Testis (tissue), 3 donors: ENCODE measurements around the gene OLIG2. TPM values are rescaled to one million over a fixed set of nuclear protein-coding genes. Genes with fewer than 3 reads are reported as not detected.

Experiments
- DNase-seq: peaks from one replicate; pipeline ENCODE4 v3.0.0-alpha.2; 2019
- H3K27ac ChIP-seq, 2 donors: fragments of 200-600 bp; sonication (generic); one replicate each; pipeline ENCODE4 v1.5.1; 2019
- H3K27me3 ChIP-seq: fragments of 200-600 bp; sonication (generic); one replicate; pipeline ENCODE4 v1.5.1; 2019
- H3K36me3 ChIP-seq: fragments of 200-600 bp; sonication (generic); one replicate; pipeline ENCODE4 v1.5.1; 2017; ENCODE audit warnings: low read depth; ENCODE audit errors: missing control alignments
- H3K4me1 ChIP-seq: fragments of 200-600 bp; sonication (generic); one replicate; pipeline ENCODE4 v1.5.1; 2019
- H3K4me3 ChIP-seq, 2 donors: fragments of 200-600 bp; sonication (generic); one replicate each; pipeline ENCODE4 v1.5.1; 2017 to 2019
- H3K9me3 ChIP-seq: fragments of 200-600 bp; sonication (generic); one replicate; pipeline ENCODE4 v1.5.1; 2017
- POLR2A ChIP-seq: fragments of 450-650 bp; IDR thresholded peaks from one replicate; pipeline ENCODE4 v1.6.1; 2017; ENCODE audit warnings: antibody characterized with exemption, mild to moderate bottlenecking, moderate library complexity
- WGBS, 2 donors: methylation state at CpG; one replicate each; pipeline ENCODE4 v1.1.5; 2018; 5-methylcytosine and 5-hydroxymethylcytosine counted together
- intact Hi-C: fragments of 100-400 bp; cut with DNase I; formaldehyde crosslinking; loops from one replicate; pipeline ENCODE4 v1.15.1; 2023; ENCODE audit warnings: low total_unique reads
- polyA plus RNA-seq: library from polyadenylated mRNA; stranded (reverse); fragments of 350-450 nt; fragmentation: Illumina TruSeq; extraction: RNeasy Lipid Tissue Mini Kit (QIAGEN cat#74804); gene quantifications from one replicate; pipeline ENCODE4 v1.2.3, GENCODE V29; 2014; ENCODE audit warnings: low read depth, low replicate concordance; ENCODE audit not compliant: insufficient read depth
- total RNA-seq, 2 donors: library from RNA; depleted of rRNA; stranded (reverse); fragments of >200 nt; gene quantifications; one replicate each; pipeline ENCODE4 v1.2.3, GENCODE V29; 2016
- TF ChIP-seq, protein P1 (sequence below), 3 experiments: fragments of 450-650 bp in 2 of 3; fragments of 200-600 bp in 1 of 3; sonication (generic) in 1 of 3; IDR thresholded peaks; one replicate each; pipeline ENCODE4 v1.5.1; 2016 to 2019; ENCODE audit warnings: antibody characterized with exemption in 3 of 3, mild to moderate bottlenecking in 2 of 3, moderate library complexity in 1 of 3

OLIG2 gene
- total and polyA plus RNA-seq, 3 donors from 2014 or later, result not detected

- intact Hi-C loops, result no loop called here
- Histone ChIP-seq H3K27ac (no peak overlapping the region), H3K36me3 (no peaks in the 10 kb centered on the region), H3K27me3 (no peaks in the 10 kb centered on the region), H3K9me3 (no peaks in the 10 kb centered on the region), H3K4me3 (no peak overlapping the region), H3K4me1 (no peaks in the 10 kb centered on the region)
- DNase-seq, result no peak
- 80 to 83% methylated on average over 1 to 3 of the region's 3 CpGs for WGBS, 2 donors
- TF ChIP-seq, protein P1, sequence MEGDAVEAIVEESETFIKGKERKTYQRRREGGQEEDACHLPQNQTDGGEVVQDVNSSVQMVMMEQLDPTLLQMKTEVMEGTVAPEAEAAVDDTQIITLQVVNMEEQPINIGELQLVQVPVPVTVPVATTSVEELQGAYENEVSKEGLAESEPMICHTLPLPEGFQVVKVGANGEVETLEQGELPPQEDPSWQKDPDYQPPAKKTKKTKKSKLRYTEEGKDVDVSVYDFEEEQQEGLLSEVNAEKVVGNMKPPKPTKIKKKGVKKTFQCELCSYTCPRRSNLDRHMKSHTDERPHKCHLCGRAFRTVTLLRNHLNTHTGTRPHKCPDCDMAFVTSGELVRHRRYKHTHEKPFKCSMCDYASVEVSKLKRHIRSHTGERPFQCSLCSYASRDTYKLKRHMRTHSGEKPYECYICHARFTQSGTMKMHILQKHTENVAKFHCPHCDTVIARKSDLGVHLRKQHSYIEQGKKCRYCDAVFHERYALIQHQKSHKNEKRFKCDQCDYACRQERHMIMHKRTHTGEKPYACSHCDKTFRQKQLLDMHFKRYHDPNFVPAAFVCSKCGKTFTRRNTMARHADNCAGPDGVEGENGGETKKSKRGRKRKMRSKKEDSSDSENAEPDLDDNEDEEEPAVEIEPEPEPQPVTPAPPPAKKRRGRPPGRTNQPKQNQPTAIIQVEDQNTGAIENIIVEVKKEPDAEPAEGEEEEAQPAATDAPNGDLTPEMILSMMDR (IDR thresholded peaks at IDR 0.05), result no peak
- no peak for TF ChIP-seq POLR2A
Observed at GRCh38 chr21:33013626-33014025, 12.1 kb upstream of the OLIG2 start.

DNA sequence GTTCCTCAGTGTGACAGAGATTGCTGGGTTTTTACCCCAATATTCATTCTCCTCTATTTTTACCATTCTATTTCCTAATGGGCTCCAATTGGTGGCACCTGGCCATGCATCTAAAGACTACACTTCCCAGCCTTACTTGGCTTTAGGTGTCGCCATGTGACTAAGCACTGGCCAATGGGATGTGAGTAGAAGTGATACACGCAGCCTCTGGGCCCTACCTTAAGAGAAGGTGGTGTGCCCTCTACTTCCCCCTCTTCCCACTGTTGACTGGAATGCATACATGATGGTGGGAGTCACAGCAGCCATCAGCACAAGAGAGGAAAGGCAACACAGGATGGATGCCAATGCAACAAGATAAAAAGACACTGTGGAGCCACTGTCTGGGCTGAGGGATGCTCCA, 11.4 kb upstream of the OLIG2 start:
- Histone ChIP-seq H3K27ac (no peak overlapping the region), H3K4me3 (no peak overlapping the region), H3K9me3 (no peaks in the 10 kb centered on the region), H3K27me3 (no peaks in the 10 kb centered on the region), H3K36me3 (no peaks in the 10 kb centered on the region), H3K4me1 (no peaks in the 10 kb centered on the region)
- DNase-seq, result no peak
- 72 to 75% methylated on average over 2 of the region's 2 CpGs for WGBS, 2 donors
- TF ChIP-seq, protein P1 (IDR thresholded peaks at IDR 0.05), result no peak
- TF ChIP-seq POLR2A, result no peak
- intact Hi-C loops, result no loop called here

- no peak for TF ChIP-seq POLR2A
- TF ChIP-seq, protein P1 (IDR thresholded peaks at IDR 0.05), result no peak
- Histone ChIP-seq H3K36me3 (no peaks in the 10 kb centered on the region), H3K4me3 (no peak overlapping the region), H3K27me3 (no peaks in the 10 kb centered on the region), H3K9me3 (no peaks in the 10 kb centered on the region), H3K4me1 (peaks cover 8% of the 10 kb centered on the region), H3K27ac (no peak overlapping the region)
- intact Hi-C loops, result no loop called here
- WGBS, 2 donors, result 55% methylated on average over 4 of the region's 4 CpGs
- no peak for DNase-seq
Observed at GRCh38 chr21:33015096-33015495, 10.6 kb upstream of the OLIG2 start.

DNA sequence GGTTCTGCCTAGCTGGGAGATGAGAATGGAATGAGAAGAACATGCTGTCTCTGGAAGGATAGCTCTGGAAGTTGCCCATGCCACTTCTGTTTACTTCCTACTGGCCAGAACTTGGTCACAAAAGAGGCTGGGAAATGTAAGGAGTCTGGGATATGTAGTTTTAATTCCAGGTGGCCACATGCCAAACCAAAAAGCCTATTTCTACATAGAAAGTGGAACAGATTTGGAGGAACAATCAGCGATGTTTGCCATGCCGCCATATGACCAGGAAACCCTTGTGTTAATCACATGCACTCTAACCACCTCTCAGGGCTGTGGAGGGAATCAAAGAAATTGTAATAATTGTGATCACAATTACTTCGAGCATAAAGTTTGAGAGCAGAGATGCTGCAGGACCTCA, 10.0 kb upstream of the OLIG2 start:
- WGBS, 2 donors, result 88 to 91% methylated on average over 3 of the region's 3 CpGs
- Histone ChIP-seq H3K27me3 (no peaks in the 10 kb centered on the region), H3K36me3 (no peaks in the 10 kb centered on the region), H3K4me3 (no peak overlapping the region), H3K27ac (no peak overlapping the region), H3K4me1 (peaks cover 8% of the 10 kb centered on the region), H3K9me3 (no peaks in the 10 kb centered on the region)
- no peak for DNase-seq
- intact Hi-C loops, result no loop called here
- no peak for TF ChIP-seq POLR2A
- TF ChIP-seq, protein P1 (IDR thresholded peaks at IDR 0.05), result no peak

- Histone ChIP-seq H3K4me1 (peaks cover 20% of the 10 kb centered on the region), H3K4me3 (no peak overlapping the region), H3K36me3 (no peaks in the 10 kb centered on the region), H3K27ac (no peak overlapping the region), H3K9me3 (no peaks in the 10 kb centered on the region), H3K27me3 (no peaks in the 10 kb centered on the region)
- DNase-seq, result no peak
- intact Hi-C loops, result no loop called here
- WGBS, 2 donors, result 17 to 22% methylated on average over 9 of the region's 9 CpGs
- TF ChIP-seq, protein P1 (IDR thresholded peaks at IDR 0.05), result no peak
- no peak for TF ChIP-seq POLR2A
Observed at GRCh38 chr21:33018707-33019465, 6.8 kb upstream of the OLIG2 start.
